ENCODE results near the gene CFAP20DC.

CFAP20DC gene

GRCh38 chr3:58748024-58748423, 301.8 kb downstream of the CFAP20DC start:
- no peaks in the 10 kb centered on the region for H3K9me3 ChIP-seq (ENCODE audit: control insufficient read depth in 2 of 2, low read length in 2 of 2)
- H3K27ac ChIP-seq (ENCODE audit: low read depth in 2 of 2, low read length in 2 of 2), result no peak overlapping the region
- H3K36me3 ChIP-seq (ENCODE audit: control insufficient read depth in 2 of 2, insufficient read depth in 2 of 2, low read length in 2 of 2), result no peaks in the 10 kb centered on the region
- H3K27me3 ChIP-seq (ENCODE audit: control insufficient read depth in 2 of 2, insufficient read depth in 2 of 2, low read length in 2 of 2), result no peaks in the 10 kb centered on the region
- H3K4me1 ChIP-seq (ENCODE audit: control insufficient read depth in 2 of 2, insufficient read depth in 2 of 2, low read length in 2 of 2), result no peaks in the 10 kb centered on the region
- no peak overlapping the region for H3K9ac ChIP-seq (ENCODE audit: low read depth in 1 of 2, low read length in 2 of 2)
- no peak overlapping the region for H3K4me3 ChIP-seq (ENCODE audit: low read length in 2 of 2)

DNA sequence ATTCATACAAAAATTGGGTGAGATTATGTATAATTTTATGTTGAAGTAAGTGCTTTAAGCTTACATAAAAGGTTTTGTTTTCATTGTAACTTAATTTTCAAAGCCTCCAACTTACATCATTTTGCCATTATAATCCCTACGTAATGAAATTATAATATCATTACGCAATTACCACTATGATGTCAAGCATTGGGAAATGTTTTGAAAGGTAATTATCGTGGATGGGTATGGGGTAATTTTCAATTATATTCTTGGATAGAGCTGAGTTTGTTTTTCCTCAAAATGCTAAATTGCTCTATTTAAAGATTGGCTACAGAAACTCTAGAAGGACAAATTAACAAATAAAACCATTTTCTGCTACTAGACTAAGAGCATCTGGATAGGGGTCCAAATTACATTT, 303.1 kb downstream of the CFAP20DC start:
- Histone ChIP-seq H3K36me3 (ENCODE audit: control insufficient read depth in 2 of 2, insufficient read depth in 2 of 2, low read length in 2 of 2) (no peaks in the 10 kb centered on the region), H3K9me3 (ENCODE audit: control insufficient read depth in 2 of 2, low read length in 2 of 2) (no peaks in the 10 kb centered on the region), H3K27ac (ENCODE audit: low read depth in 2 of 2, low read length in 2 of 2) (no peak overlapping the region), H3K27me3 (ENCODE audit: control insufficient read depth in 2 of 2, insufficient read depth in 2 of 2, low read length in 2 of 2) (no peaks in the 10 kb centered on the region), H3K4me1 (ENCODE audit: control insufficient read depth in 2 of 2, insufficient read depth in 2 of 2, low read length in 2 of 2) (no peaks in the 10 kb centered on the region), H3K4me3 (ENCODE audit: low read length in 2 of 2) (no peak overlapping the region), H3K9ac (ENCODE audit: low read depth in 1 of 2, low read length in 2 of 2) (no peak overlapping the region)

GRCh38 chr3:58743296-58743695, 306.5 kb downstream of the CFAP20DC start:
- Histone ChIP-seq H3K36me3 (ENCODE audit: control insufficient read depth in 2 of 2, insufficient read depth in 2 of 2, low read length in 2 of 2) (no peaks in the 10 kb centered on the region), H3K9me3 (ENCODE audit: control insufficient read depth in 2 of 2, low read length in 2 of 2) (no peaks in the 10 kb centered on the region), H3K9ac (ENCODE audit: low read depth in 1 of 2, low read length in 2 of 2) (no peak overlapping the region), H3K27ac (ENCODE audit: low read depth in 2 of 2, low read length in 2 of 2) (no peak overlapping the region), H3K4me3 (ENCODE audit: low read length in 2 of 2) (no peak overlapping the region), H3K27me3 (ENCODE audit: control insufficient read depth in 2 of 2, insufficient read depth in 2 of 2, low read length in 2 of 2) (no peaks in the 10 kb centered on the region), H3K4me1 (ENCODE audit: control insufficient read depth in 2 of 2, insufficient read depth in 2 of 2, low read length in 2 of 2) (no peaks in the 10 kb centered on the region)

GRCh38 chr3:58742239-58742638, 307.6 kb downstream of the CFAP20DC start:
- no peaks in the 10 kb centered on the region for H3K9me3 ChIP-seq (ENCODE audit: control insufficient read depth in 2 of 2, low read length in 2 of 2)

GRCh38 chr3:58737644-58738043, 312.2 kb downstream of the CFAP20DC start:
- Histone ChIP-seq H3K27me3 (ENCODE audit: control insufficient read depth in 2 of 2, insufficient read depth in 2 of 2, low read length in 2 of 2) (no peaks in the 10 kb centered on the region), H3K36me3 (ENCODE audit: control insufficient read depth in 2 of 2, insufficient read depth in 2 of 2, low read length in 2 of 2) (no peaks in the 10 kb centered on the region), H3K9ac (ENCODE audit: low read depth in 1 of 2, low read length in 2 of 2) (no peak overlapping the region), H3K9me3 (ENCODE audit: control insufficient read depth in 2 of 2, low read length in 2 of 2) (no peaks in the 10 kb centered on the region), H3K27ac (ENCODE audit: low read depth in 2 of 2, low read length in 2 of 2) (no peak overlapping the region), H3K4me3 (ENCODE audit: low read length in 2 of 2) (no peak overlapping the region), H3K4me1 (ENCODE audit: control insufficient read depth in 2 of 2, insufficient read depth in 2 of 2, low read length in 2 of 2) (no peaks in the 10 kb centered on the region)

More at GRCh38 chr3:58742239-58742638, 307.6 kb downstream of the CFAP20DC start:
- H3K27ac ChIP-seq (ENCODE audit: low read depth in 2 of 2, low read length in 2 of 2), result no peak overlapping the region
- H3K36me3 ChIP-seq (ENCODE audit: control insufficient read depth in 2 of 2, insufficient read depth in 2 of 2, low read length in 2 of 2), result no peaks in the 10 kb centered on the region
- no peaks in the 10 kb centered on the region for H3K4me1 ChIP-seq (ENCODE audit: control insufficient read depth in 2 of 2, insufficient read depth in 2 of 2, low read length in 2 of 2)
- H3K9ac ChIP-seq (ENCODE audit: low read depth in 1 of 2, low read length in 2 of 2), result no peak overlapping the region
- no peak overlapping the region for H3K4me3 ChIP-seq (ENCODE audit: low read length in 2 of 2)
- H3K27me3 ChIP-seq (ENCODE audit: control insufficient read depth in 2 of 2, insufficient read depth in 2 of 2, low read length in 2 of 2), result no peaks in the 10 kb centered on the region

GRCh38 chr3:58731673-58732072, 318.2 kb downstream of the CFAP20DC start:
- H3K9ac ChIP-seq (ENCODE audit: low read depth in 1 of 2, low read length in 2 of 2), result no peak overlapping the region
- no peak overlapping the region for H3K4me3 ChIP-seq (ENCODE audit: low read length in 2 of 2)
- H3K36me3 ChIP-seq (ENCODE audit: control insufficient read depth in 2 of 2, insufficient read depth in 2 of 2, low read length in 2 of 2), result no peaks in the 10 kb centered on the region
- H3K27ac ChIP-seq (ENCODE audit: low read depth in 2 of 2, low read length in 2 of 2), result no peak overlapping the region
- no peaks in the 10 kb centered on the region for H3K9me3 ChIP-seq (ENCODE audit: control insufficient read depth in 2 of 2, low read length in 2 of 2)
- H3K4me1 ChIP-seq (ENCODE audit: control insufficient read depth in 2 of 2, insufficient read depth in 2 of 2, low read length in 2 of 2), result no peaks in the 10 kb centered on the region
- H3K27me3 ChIP-seq (ENCODE audit: control insufficient read depth in 2 of 2, insufficient read depth in 2 of 2, low read length in 2 of 2), result no peaks in the 10 kb centered on the region

- Histone ChIP-seq H3K27ac (ENCODE audit: low read depth in 2 of 2, low read length in 2 of 2) (no peak overlapping the region), H3K9ac (ENCODE audit: low read depth in 1 of 2, low read length in 2 of 2) (no peak overlapping the region), H3K27me3 (ENCODE audit: control insufficient read depth in 2 of 2, insufficient read depth in 2 of 2, low read length in 2 of 2) (no peaks in the 10 kb centered on the region), H3K4me3 (ENCODE audit: low read length in 2 of 2) (no peak overlapping the region), H3K9me3 (ENCODE audit: control insufficient read depth in 2 of 2, low read length in 2 of 2) (no peaks in the 10 kb centered on the region), H3K36me3 (ENCODE audit: control insufficient read depth in 2 of 2, insufficient read depth in 2 of 2, low read length in 2 of 2) (no peaks in the 10 kb centered on the region), H3K4me1 (ENCODE audit: control insufficient read depth in 2 of 2, insufficient read depth in 2 of 2, low read length in 2 of 2) (no peaks in the 10 kb centered on the region)
Observed at GRCh38 chr3:58728723-58729122, 321.1 kb downstream of the CFAP20DC start.

- no peak overlapping the region for H3K27ac ChIP-seq (ENCODE audit: low read depth in 2 of 2, low read length in 2 of 2)
- no peak overlapping the region for H3K4me3 ChIP-seq (ENCODE audit: low read length in 2 of 2)
- no peaks in the 10 kb centered on the region for H3K36me3 ChIP-seq (ENCODE audit: control insufficient read depth in 2 of 2, insufficient read depth in 2 of 2, low read length in 2 of 2)
- H3K9me3 ChIP-seq (ENCODE audit: control insufficient read depth in 2 of 2, low read length in 2 of 2), result no peaks in the 10 kb centered on the region
- peaks cover 0 to 8% of the 10 kb centered on the region in 2 donors for H3K4me1 ChIP-seq (ENCODE audit: control insufficient read depth in 2 of 2, insufficient read depth in 2 of 2, low read length in 2 of 2)
- no peaks in the 10 kb centered on the region for H3K27me3 ChIP-seq (ENCODE audit: control insufficient read depth in 2 of 2, insufficient read depth in 2 of 2, low read length in 2 of 2)
- H3K9ac ChIP-seq (ENCODE audit: low read depth in 1 of 2, low read length in 2 of 2), result no peak overlapping the region
Observed at GRCh38 chr3:58725326-58725853, 324.4 kb downstream of the CFAP20DC start.

DNA sequence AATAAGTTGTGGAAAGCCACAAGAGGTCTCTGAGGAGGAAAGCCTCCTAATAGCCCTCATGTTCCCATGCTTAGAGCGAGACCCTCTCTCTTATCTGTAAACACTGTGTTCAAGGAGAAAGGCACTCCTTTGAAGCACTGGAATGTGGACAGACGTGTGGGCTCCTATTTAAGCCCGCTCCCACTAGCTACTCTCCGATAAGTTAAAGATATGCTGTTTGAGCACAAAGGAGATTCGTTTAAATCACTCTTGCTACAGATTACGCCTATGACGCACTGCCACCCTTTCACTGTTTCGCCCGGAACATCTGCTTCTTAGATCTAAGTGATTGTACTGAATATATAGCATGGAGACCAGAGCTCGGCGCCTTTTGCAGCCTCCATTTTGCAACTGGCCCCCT, 325.5 kb downstream of the CFAP20DC start:
- Histone ChIP-seq H3K27ac (ENCODE audit: low read depth in 2 of 2, low read length in 2 of 2) (no peak overlapping the region), H3K27me3 (ENCODE audit: control insufficient read depth in 2 of 2, insufficient read depth in 2 of 2, low read length in 2 of 2) (no peaks in the 10 kb centered on the region), H3K4me3 (ENCODE audit: low read length in 2 of 2) (no peak overlapping the region), H3K4me1 (ENCODE audit: control insufficient read depth in 2 of 2, insufficient read depth in 2 of 2, low read length in 2 of 2) (peaks cover 3 to 17% of the 10 kb centered on the region in 2 donors), H3K9me3 (ENCODE audit: control insufficient read depth in 2 of 2, low read length in 2 of 2) (no peaks in the 10 kb centered on the region), H3K9ac (ENCODE audit: low read depth in 1 of 2, low read length in 2 of 2) (no peak overlapping the region), H3K36me3 (ENCODE audit: control insufficient read depth in 2 of 2, insufficient read depth in 2 of 2, low read length in 2 of 2) (no peaks in the 10 kb centered on the region)

GRCh38 chr3:58723173-58723572, 326.7 kb downstream of the CFAP20DC start:
- no peaks in the 10 kb centered on the region for H3K9me3 ChIP-seq (ENCODE audit: control insufficient read depth in 2 of 2, low read length in 2 of 2)
- H3K27ac ChIP-seq (ENCODE audit: low read depth in 2 of 2, low read length in 2 of 2), result no peak overlapping the region
- no peaks in the 10 kb centered on the region for H3K27me3 ChIP-seq (ENCODE audit: control insufficient read depth in 2 of 2, insufficient read depth in 2 of 2, low read length in 2 of 2)
- peaks cover 3 to 17% of the 10 kb centered on the region in 2 donors for H3K4me1 ChIP-seq (ENCODE audit: control insufficient read depth in 2 of 2, insufficient read depth in 2 of 2, low read length in 2 of 2)
- no peak overlapping the region for H3K9ac ChIP-seq (ENCODE audit: low read depth in 1 of 2, low read length in 2 of 2)
- H3K36me3 ChIP-seq (ENCODE audit: control insufficient read depth in 2 of 2, insufficient read depth in 2 of 2, low read length in 2 of 2), result no peaks in the 10 kb centered on the region
- no peak overlapping the region for H3K4me3 ChIP-seq (ENCODE audit: low read length in 2 of 2)

DNA sequence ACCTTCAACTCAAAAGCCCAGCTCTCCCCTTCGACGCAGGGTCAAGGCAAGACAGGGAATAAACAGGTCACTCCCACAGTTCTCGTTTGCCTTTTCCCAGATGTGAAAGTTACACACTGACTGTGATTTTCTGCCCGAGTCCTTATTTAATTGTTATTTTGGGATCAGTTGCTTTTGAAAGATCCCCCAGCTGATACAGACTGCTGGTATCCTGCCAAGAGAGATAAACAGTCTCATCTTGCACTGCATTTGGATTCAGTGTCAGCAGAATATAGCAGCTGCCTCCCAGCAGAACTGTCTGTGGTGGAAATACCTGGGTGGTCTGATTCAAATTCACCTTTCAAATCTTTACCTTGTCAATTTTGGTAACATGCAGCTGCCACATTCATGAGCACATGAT, 327.3 kb downstream of the CFAP20DC start:
- Histone ChIP-seq H3K4me3 (ENCODE audit: low read length in 2 of 2) (no peak overlapping the region), H3K9me3 (ENCODE audit: control insufficient read depth in 2 of 2, low read length in 2 of 2) (no peaks in the 10 kb centered on the region), H3K36me3 (ENCODE audit: control insufficient read depth in 2 of 2, insufficient read depth in 2 of 2, low read length in 2 of 2) (no peaks in the 10 kb centered on the region), H3K27ac (ENCODE audit: low read depth in 2 of 2, low read length in 2 of 2) (no peak overlapping the region), H3K27me3 (ENCODE audit: control insufficient read depth in 2 of 2, insufficient read depth in 2 of 2, low read length in 2 of 2) (no peaks in the 10 kb centered on the region), H3K9ac (ENCODE audit: low read depth in 1 of 2, low read length in 2 of 2) (no peak overlapping the region), H3K4me1 (ENCODE audit: control insufficient read depth in 2 of 2, insufficient read depth in 2 of 2, low read length in 2 of 2) (peaks cover 3 to 17% of the 10 kb centered on the region in 2 donors)
